ENCODE data around the gene RIN1. TPM values are rescaled to one million over a fixed set of nuclear protein-coding genes. Genes with fewer than 3 reads are reported as not detected.
"Not testable (repeated sequence)": the region's sequence is repeated elsewhere in the genome, so short reads cannot be mapped to it uniquely, and the experiment has no call there.

Gene RIN1
- total RNA-seq: 1 to 10 TPM; 1.2 to 1.6 TPM
- polyA plus RNA-seq (2013, experiment 1 of 2): 4.8 TPM
- polyA plus RNA-seq (2013, experiment 2 of 2): 4.0 TPM
- 0.80 to 16.4 (median 4.5) reads per million in 172 experiments for total RNA-seq

- intact Hi-C loops (cut with DNase I, micrococcal nuclease): no loop called here
Observed at GRCh38 chr11:66336234-66337102, at the start of gene RIN1. Gene RIN1 (minus strand): TSS chr11:66336434. CDS start chr11:66336402, 32 bp downstream.

GRCh38 chr11:66384316-66384715 is 48.1 kb upstream of the RIN1 start:
- POLR2A ChIA-PET: interaction anchor here (1.1 kb wide), 1 partner anchor 12 kb away, joined by 5 read pairs; the partner anchor contains the start of gene SLC29A2
- H3K27ac ChIP-seq (ENCODE audit: low read depth in 1 of 2, low read length in 2 of 2); H3K9me3 ChIP-seq (ENCODE audit: control insufficient read depth in 1 of 2, insufficient read depth in 1 of 2, low read length in 2 of 2); H3K4me3 ChIP-seq (ENCODE audit: low read length); H3K36me3 Mint-ChIP-seq (ENCODE audit: low read depth); H3K27ac Mint-ChIP-seq; DNase-seq; ATAC-seq (ENCODE audit: poor library complexity); H3K4me1 Mint-ChIP-seq (ENCODE audit: low read depth); intact Hi-C loops (cut with DNase I, micrococcal nuclease); H3K27me3 Mint-ChIP-seq; H3K36me3 ChIP-seq (ENCODE audit: insufficient read depth, low read length); H3K9me3 Mint-ChIP-seq; H3K4me3 Mint-ChIP-seq; H3K4me1 ChIP-seq (ENCODE audit: insufficient read depth, low read length); H3K27me3 ChIP-seq (ENCODE audit: control insufficient read depth in 1 of 2, insufficient read depth in 2 of 2, low read length in 2 of 2): not testable (repeated sequence)
- CTCF ChIA-PET: interaction anchor here (1.0 to 2.8 kb wide), 3 partner anchors 13 to 73 kb away, joined by 3 to 22 read pairs (median 19); partner anchors contain the start of genes MRPL11 and SLC29A2

More at GRCh38 chr11:66336234-66337102, at the start of gene RIN1:
- Histone ChIP-seq H3K27ac (ENCODE audit: low read depth in 1 of 2, low read length in 2 of 2) (no peak within 1 kb of the TSS), H3K9me3 (ENCODE audit: control insufficient read depth in 1 of 2, insufficient read depth in 1 of 2, low read length in 2 of 2) (no peaks in the 10 kb centered on the region), H3K4me1 (ENCODE audit: insufficient read depth, low read length) (peaks cover 28% of the 10 kb centered on the region), H3K4me3 (ENCODE audit: low read length) (peak within 1 kb of the TSS; percentile 63), H3K27me3 (ENCODE audit: control insufficient read depth in 1 of 2, insufficient read depth in 2 of 2, low read length in 2 of 2) (no peaks in the 10 kb centered on the region), H3K36me3 (ENCODE audit: insufficient read depth, low read length) (peaks cover 42% of the 10 kb centered on the region)
- Mint-ChIP-seq H3K27ac (peak within 1 kb of the TSS; percentile 49), H3K4me3 (peak within 1 kb of the TSS; percentile 89), H3K36me3 (ENCODE audit: low read depth) (peaks cover 35% of the 10 kb centered on the region), H3K4me1 (ENCODE audit: low read depth) (peaks cover 19% of the 10 kb centered on the region), H3K27me3 (no peaks in the 10 kb centered on the region), H3K9me3 (no peaks in the 10 kb centered on the region)
- DNase-seq: peak in 6 of 14 experiments; percentile 28 to 73 (median 48)
- ChIA-PET CTCF (interaction anchor here (0.7 to 1.7 kb wide), 2 partner anchors 24 to 25 kb away, joined by 3 to 6 read pairs; no protein-coding TSS in a partner anchor), POLR2A (interaction anchor here (0.9 to 3.0 kb wide), 4 partner anchors 8 to 291 kb away, joined by 3 to 16 read pairs (median 6); partner anchors contain the start of genes BRMS1 and YIF1A)
- ATAC-seq (ENCODE audit: poor library complexity): peak; percentile 68
- TF ChIP-seq CTCF (IDR thresholded peaks at IDR 0.05): no peak

- H3K4me1 ChIP-seq (ENCODE audit: insufficient read depth, low read length); intact Hi-C loops (cut with DNase I, micrococcal nuclease); H3K9me3 Mint-ChIP-seq; H3K4me1 Mint-ChIP-seq (ENCODE audit: low read depth); H3K4me3 Mint-ChIP-seq; POLR2A ChIA-PET; H3K27ac ChIP-seq (ENCODE audit: low read depth in 1 of 2, low read length in 2 of 2); H3K36me3 ChIP-seq (ENCODE audit: insufficient read depth, low read length); H3K27me3 ChIP-seq (ENCODE audit: control insufficient read depth in 1 of 2, insufficient read depth in 2 of 2, low read length in 2 of 2); DNase-seq; ATAC-seq (ENCODE audit: poor library complexity); H3K4me3 ChIP-seq (ENCODE audit: low read length); H3K36me3 Mint-ChIP-seq (ENCODE audit: low read depth); H3K9me3 ChIP-seq (ENCODE audit: control insufficient read depth in 1 of 2, insufficient read depth in 1 of 2, low read length in 2 of 2); H3K27me3 Mint-ChIP-seq; H3K27ac Mint-ChIP-seq: not testable (repeated sequence)
- CTCF ChIA-PET: interaction anchor here (1.6 kb wide), 1 partner anchor 9 kb away, joined by 9 read pairs; no protein-coding TSS in a partner anchor
Observed at GRCh38 chr11:66380264-66380663, 44.0 kb upstream of the RIN1 start.

GRCh38 chr11:66373690-66374287 is 37.6 kb upstream of the RIN1 start:
- DNase-seq; ATAC-seq (ENCODE audit: poor library complexity); H3K36me3 ChIP-seq (ENCODE audit: insufficient read depth, low read length); H3K27ac ChIP-seq (ENCODE audit: low read depth in 1 of 2, low read length in 2 of 2); H3K36me3 Mint-ChIP-seq (ENCODE audit: low read depth); intact Hi-C loops (cut with DNase I, micrococcal nuclease); H3K4me3 ChIP-seq (ENCODE audit: low read length); H3K9me3 Mint-ChIP-seq; H3K27me3 Mint-ChIP-seq; CTCF ChIA-PET; H3K27me3 ChIP-seq (ENCODE audit: control insufficient read depth in 1 of 2, insufficient read depth in 2 of 2, low read length in 2 of 2); POLR2A ChIA-PET; H3K27ac Mint-ChIP-seq; H3K4me1 Mint-ChIP-seq (ENCODE audit: low read depth); H3K9me3 ChIP-seq (ENCODE audit: control insufficient read depth in 1 of 2, insufficient read depth in 1 of 2, low read length in 2 of 2): not testable (repeated sequence)
- H3K4me3 Mint-ChIP-seq: peak overlapping the region; percentile 51
- H3K4me1 ChIP-seq (ENCODE audit: insufficient read depth, low read length): peaks cover 16% of the 10 kb centered on the region
